ENCODE measurements around the gene SLITRK5.

Gene SLITRK5

DNA sequence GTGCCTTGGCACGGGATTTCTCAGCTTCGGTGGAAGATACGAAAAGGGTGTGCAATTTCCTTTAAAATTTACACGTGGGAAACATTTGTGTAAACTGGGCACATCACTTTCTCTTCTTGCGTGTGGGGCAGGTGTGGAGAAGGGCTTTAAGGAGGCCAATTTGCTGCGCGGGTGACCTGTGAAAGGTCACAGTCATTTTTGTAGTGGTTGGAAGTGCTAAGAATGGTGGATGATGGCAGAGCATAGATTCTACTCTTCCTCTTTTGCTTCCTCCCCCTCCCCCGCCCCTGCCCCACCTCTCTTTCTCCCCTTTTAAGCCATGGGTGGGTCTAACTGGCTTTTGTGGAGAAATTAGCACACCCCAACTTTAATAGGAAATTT, 7.2 kb downstream of the SLITRK5 start:
- TF ChIP-seq, protein P1, sequence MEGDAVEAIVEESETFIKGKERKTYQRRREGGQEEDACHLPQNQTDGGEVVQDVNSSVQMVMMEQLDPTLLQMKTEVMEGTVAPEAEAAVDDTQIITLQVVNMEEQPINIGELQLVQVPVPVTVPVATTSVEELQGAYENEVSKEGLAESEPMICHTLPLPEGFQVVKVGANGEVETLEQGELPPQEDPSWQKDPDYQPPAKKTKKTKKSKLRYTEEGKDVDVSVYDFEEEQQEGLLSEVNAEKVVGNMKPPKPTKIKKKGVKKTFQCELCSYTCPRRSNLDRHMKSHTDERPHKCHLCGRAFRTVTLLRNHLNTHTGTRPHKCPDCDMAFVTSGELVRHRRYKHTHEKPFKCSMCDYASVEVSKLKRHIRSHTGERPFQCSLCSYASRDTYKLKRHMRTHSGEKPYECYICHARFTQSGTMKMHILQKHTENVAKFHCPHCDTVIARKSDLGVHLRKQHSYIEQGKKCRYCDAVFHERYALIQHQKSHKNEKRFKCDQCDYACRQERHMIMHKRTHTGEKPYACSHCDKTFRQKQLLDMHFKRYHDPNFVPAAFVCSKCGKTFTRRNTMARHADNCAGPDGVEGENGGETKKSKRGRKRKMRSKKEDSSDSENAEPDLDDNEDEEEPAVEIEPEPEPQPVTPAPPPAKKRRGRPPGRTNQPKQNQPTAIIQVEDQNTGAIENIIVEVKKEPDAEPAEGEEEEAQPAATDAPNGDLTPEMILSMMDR (IDR thresholded peaks at IDR 0.05; ENCODE audit: borderline replicate concordance, insufficient read depth, low read depth, low read length): no peak
- no peak overlapping the region for H3K4me3 ChIP-seq (ENCODE audit: low read depth, low read length)

DNA sequence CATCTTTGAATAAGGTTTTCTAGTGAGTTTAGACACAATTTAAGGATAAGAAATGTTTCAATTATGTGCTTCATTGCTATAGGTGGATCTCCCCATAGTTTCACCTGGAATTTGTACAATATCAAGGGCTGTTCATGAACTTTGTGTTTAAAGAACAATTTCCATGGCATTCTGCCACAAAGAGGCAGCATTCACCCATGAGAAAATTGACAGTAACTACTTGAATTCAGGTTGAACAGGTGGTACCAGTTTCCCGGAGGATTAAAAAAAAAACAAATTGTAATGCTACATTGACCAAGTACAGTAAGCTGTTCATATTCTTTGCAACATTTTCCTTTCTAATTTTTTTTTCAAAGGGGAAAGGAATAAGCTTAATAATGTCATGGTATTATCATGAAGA, 9.1 kb downstream of the SLITRK5 start:
- H3K4me3 ChIP-seq (ENCODE audit: low read depth, low read length): no peak overlapping the region
- TF ChIP-seq, protein P1 (IDR thresholded peaks at IDR 0.05; ENCODE audit: borderline replicate concordance, insufficient read depth, low read depth, low read length): no peak

DNA sequence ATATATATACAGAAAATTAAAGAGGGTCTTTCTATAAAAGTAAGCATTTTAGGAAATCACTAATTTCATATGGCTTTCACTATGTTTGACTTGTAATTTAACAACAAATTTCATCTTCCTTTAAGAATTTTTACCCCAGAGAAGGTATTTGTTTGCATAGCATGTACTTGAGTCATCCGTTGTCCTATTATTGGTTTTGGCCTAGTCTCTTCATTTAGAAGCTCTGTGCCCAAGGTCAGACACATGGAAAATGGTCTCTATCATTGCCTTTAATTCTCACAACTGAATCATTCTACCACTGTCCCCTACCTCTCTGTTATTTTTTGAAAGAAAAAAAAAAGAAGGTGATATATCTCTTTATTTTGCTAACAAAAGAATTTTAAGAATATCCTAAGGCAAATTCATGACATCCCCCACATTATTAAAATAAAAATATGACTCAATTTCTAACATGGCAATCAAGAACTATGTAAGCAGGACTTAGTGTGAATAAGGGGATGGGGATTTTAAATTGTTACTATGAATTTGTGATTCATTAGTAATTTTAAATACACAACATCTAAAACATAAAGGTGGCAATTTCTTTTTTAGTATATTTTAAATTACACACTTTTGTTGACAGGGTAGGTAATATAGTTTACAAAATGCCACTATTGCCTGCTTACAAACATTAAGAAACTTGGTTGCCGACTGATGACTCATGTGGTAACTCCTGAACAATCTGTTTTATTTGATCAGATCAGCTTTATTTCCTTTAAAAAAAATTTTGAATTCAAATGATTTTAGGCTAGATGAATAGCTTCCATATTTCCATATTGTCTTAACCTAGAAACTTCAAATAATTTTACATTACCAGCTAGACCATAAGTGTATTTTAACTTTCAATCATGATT, 13.9 kb downstream of the SLITRK5 start:
- H3K4me3 ChIP-seq (ENCODE audit: low read depth, low read length): no peak overlapping the region
- TF ChIP-seq, protein P1 (IDR thresholded peaks at IDR 0.05; ENCODE audit: borderline replicate concordance, insufficient read depth, low read depth, low read length): no peak

GRCh38 chr13:87696458-87696857, 25.3 kb downstream of the SLITRK5 start:
- TF ChIP-seq, protein P1 (IDR thresholded peaks at IDR 0.05; ENCODE audit: borderline replicate concordance, insufficient read depth, low read depth, low read length): no peak
- H3K4me3 ChIP-seq (ENCODE audit: low read depth, low read length): no peak overlapping the region

DNA sequence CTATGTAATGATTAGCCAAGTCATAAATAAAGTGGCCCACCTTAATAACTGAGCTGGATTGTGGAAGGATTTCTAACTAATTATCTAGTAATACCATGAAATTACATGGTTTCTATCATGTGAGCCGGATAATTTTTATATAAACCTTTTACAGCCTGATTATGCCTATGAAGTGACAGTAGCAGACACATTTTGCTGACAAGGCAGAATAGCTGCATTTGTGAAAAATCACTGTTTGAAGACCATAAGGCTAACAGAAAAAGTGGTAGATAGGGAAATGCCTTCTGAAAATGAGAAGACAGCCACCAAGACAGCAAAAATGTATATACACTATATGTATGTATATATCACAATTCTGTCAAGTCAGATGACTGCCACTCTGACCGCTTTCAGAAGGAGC, 27.1 kb downstream of the SLITRK5 start:
- no peak overlapping the region for H3K4me3 ChIP-seq (ENCODE audit: low read depth, low read length)
- TF ChIP-seq, protein P1 (IDR thresholded peaks at IDR 0.05; ENCODE audit: borderline replicate concordance, insufficient read depth, low read depth, low read length): no peak

DNA sequence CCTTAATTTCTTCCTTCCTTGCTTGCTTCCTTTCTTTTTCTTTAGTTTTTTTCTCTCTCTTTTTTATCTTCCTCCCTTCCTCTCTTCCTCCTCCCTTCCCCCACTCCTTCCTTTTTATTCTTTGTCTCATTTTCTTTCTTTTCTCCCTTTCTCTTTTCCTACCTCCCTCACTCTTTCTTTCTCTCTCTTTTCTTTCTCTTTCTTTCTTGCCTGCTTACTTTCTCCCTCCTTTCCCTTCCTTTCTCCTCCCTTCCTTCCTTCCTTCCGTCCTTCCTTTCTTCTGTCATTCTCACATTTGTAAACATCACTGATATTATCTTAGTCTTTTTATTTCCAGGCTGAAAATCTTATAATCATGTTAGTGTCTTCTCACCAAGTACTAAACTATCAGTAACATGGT, 38.8 kb downstream of the SLITRK5 start:
- no peak overlapping the region for H3K4me3 ChIP-seq (ENCODE audit: low read depth, low read length)
- TF ChIP-seq, protein P1 (IDR thresholded peaks at IDR 0.05; ENCODE audit: borderline replicate concordance, insufficient read depth, low read depth, low read length): no peak

- TF ChIP-seq, protein P1 (IDR thresholded peaks at IDR 0.05; ENCODE audit: borderline replicate concordance, insufficient read depth, low read depth, low read length): no peak
Observed at GRCh38 chr13:87712012-87712411, 40.8 kb downstream of the SLITRK5 start.

More at GRCh38 chr13:87712012-87712411, 40.8 kb downstream of the SLITRK5 start:
- no peak overlapping the region for H3K4me3 ChIP-seq (ENCODE audit: low read depth, low read length)

All from GM12875 (cell line).